Activated CD4-positive, alpha-beta memory T cell treated with anti-CD3 and anti-CD28 coated beads for 36 hours (primary cell): Measurements from ENCODE around the gene SND1. TPM values are rescaled to one million over a fixed set of nuclear protein-coding genes. Genes with fewer than 3 reads are reported as not detected.
"Not testable (repeated sequence)": the region's sequence is repeated elsewhere in the genome, so short reads cannot be mapped to it uniquely, and the experiment has no call there.

Experiments
- CTCF ChIA-PET: fragments of 350-600 bp; sonication (Branson Sonifier 250); formaldehyde crosslinking; loops from one replicate; lab custom pipeline; 2021; ENCODE audit warnings: antibody characterized with exemption, inconsistent platforms; lab: Charles Lee
- POLR2A ChIA-PET: fragments of 350-600 bp; sonication (Branson Sonifier 250); formaldehyde crosslinking; loops from one replicate; lab custom pipeline; 2021; ENCODE audit warnings: antibody characterized with exemption; lab: Charles Lee
- DNase-seq: peaks from one replicate; pipeline ENCODE4 v3.0.0-alpha.2; 2020
- H3K27ac Mint-ChIP-seq: one replicate; pipeline ENCODE4 v1.8.0; 2021; ENCODE audit warnings: mixed read lengths
- H3K27me3 Mint-ChIP-seq: one replicate; pipeline ENCODE4 v1.8.0; 2021; ENCODE audit warnings: mixed read lengths
- H3K36me3 Mint-ChIP-seq: one replicate; pipeline ENCODE4 v1.8.0; 2021; ENCODE audit warnings: mixed read lengths
- H3K4me1 Mint-ChIP-seq: one replicate; pipeline ENCODE4 v1.8.0; 2021; ENCODE audit warnings: low read depth, mixed read lengths
- H3K4me3 Mint-ChIP-seq: one replicate; pipeline ENCODE4 v1.8.0; 2021; ENCODE audit warnings: mild to moderate bottlenecking, mixed read lengths
- H3K9me3 Mint-ChIP-seq: one replicate; pipeline ENCODE4 v1.8.0; 2021; ENCODE audit warnings: mixed read lengths
- intact Hi-C: fragments of 100-400 bp; cut with micrococcal nuclease; formaldehyde crosslinking; loops from one replicate; pipeline ENCODE4 v1.15.1; 2023
- total RNA-seq, 2 experiments: library from RNA; stranded (reverse); gene quantifications; one replicate each; pipeline ENCODE4 v1.2.3, GENCODE V29; 2021

Gene SND1
- total RNA-seq, 2 experiments from 2014 or later, result 208 to 235 TPM

- Mint-ChIP-seq H3K4me1 (peaks cover 11% of the 10 kb centered on the region), H3K4me3 (no peak overlapping the region), H3K9me3 (peaks cover 10% of the 10 kb centered on the region), H3K36me3 (peaks cover 35% of the 10 kb centered on the region), H3K27ac (no peak overlapping the region), H3K27me3 (no peaks in the 10 kb centered on the region)
- ChIA-PET CTCF (no interaction called here), POLR2A (interaction anchor here (0.6 kb wide), 1 partner anchor 20 kb away, joined by 3 read pairs; no protein-coding TSS in a partner anchor)
- intact Hi-C loops, result no loop called here
- DNase-seq, result no peak
These were observed 307.8 kb downstream of the SND1 start for GRCh38 chr7:127959770-127960169.

GRCh38 chr7:127961786-127962453, 309.9 kb downstream of the SND1 start:
- Mint-ChIP-seq H3K27me3 (no peaks in the 10 kb centered on the region), H3K4me3 (no peak overlapping the region), H3K4me1 (peaks cover 11% of the 10 kb centered on the region), H3K36me3 (peaks cover 38% of the 10 kb centered on the region), H3K27ac (no peak overlapping the region), H3K9me3 (peaks cover 10% of the 10 kb centered on the region)
- ChIA-PET CTCF (no interaction called here), POLR2A (no interaction called here)
- intact Hi-C loops, result no loop called here
- no peak for DNase-seq

GRCh38 chr7:127962589-127963361, 310.8 kb downstream of the SND1 start:
- H3K27ac Mint-ChIP-seq, result no peak overlapping the region
- H3K9me3 Mint-ChIP-seq, result peaks cover 10% of the 10 kb centered on the region
- ChIA-PET POLR2A (no interaction called here), CTCF (no interaction called here)
- intact Hi-C loops, result no loop called here
- peaks cover 38% of the 10 kb centered on the region for H3K36me3 Mint-ChIP-seq
- peaks cover 11% of the 10 kb centered on the region for H3K4me1 Mint-ChIP-seq
- no peak overlapping the region for H3K4me3 Mint-ChIP-seq
- no peak for DNase-seq
- no peaks in the 10 kb centered on the region for H3K27me3 Mint-ChIP-seq

GRCh38 chr7:127963850-127964249, 311.9 kb downstream of the SND1 start:
- H3K4me1 Mint-ChIP-seq, result peaks cover 11% of the 10 kb centered on the region
- H3K9me3 Mint-ChIP-seq, DNase-seq, intact Hi-C loops, CTCF ChIA-PET, H3K27me3 Mint-ChIP-seq, H3K4me3 Mint-ChIP-seq, POLR2A ChIA-PET, H3K27ac Mint-ChIP-seq: not testable (repeated sequence)
- peaks cover 35% of the 10 kb centered on the region for H3K36me3 Mint-ChIP-seq

- POLR2A ChIA-PET, result interaction anchor here (0.6 kb wide), 1 partner anchor 21 kb away, joined by 3 read pairs; no protein-coding TSS in a partner anchor
- H3K4me3 Mint-ChIP-seq, result no peak overlapping the region
- intact Hi-C loops, result no loop called here
These were observed 315.3 kb downstream of the SND1 start for GRCh38 chr7:127967281-127967680.

GRCh38 chr7:127968547-127968946, 316.6 kb downstream of the SND1 start:
- H3K27ac Mint-ChIP-seq, result no peak overlapping the region
- ChIA-PET CTCF (no interaction called here), POLR2A (no interaction called here)
- intact Hi-C loops, result no loop called here
- H3K27me3 Mint-ChIP-seq, result no peaks in the 10 kb centered on the region
- H3K4me3 Mint-ChIP-seq, result no peak overlapping the region
- no peaks in the 10 kb centered on the region for H3K4me1 Mint-ChIP-seq
- no peaks in the 10 kb centered on the region for H3K9me3 Mint-ChIP-seq
- peaks cover 13% of the 10 kb centered on the region for H3K36me3 Mint-ChIP-seq
- DNase-seq, result no peak

More at GRCh38 chr7:127967281-127967680, 315.3 kb downstream of the SND1 start:
- peaks cover 8% of the 10 kb centered on the region for H3K9me3 Mint-ChIP-seq
- no peak for DNase-seq
- H3K27ac Mint-ChIP-seq, result no peak overlapping the region
- peaks cover 14% of the 10 kb centered on the region for H3K36me3 Mint-ChIP-seq
- CTCF ChIA-PET, result no interaction called here
- H3K4me1 Mint-ChIP-seq, result no peaks in the 10 kb centered on the region
- H3K27me3 Mint-ChIP-seq, result no peaks in the 10 kb centered on the region

- Mint-ChIP-seq H3K36me3 (peaks cover 57% of the 10 kb centered on the region), H3K9me3 (peaks cover 20% of the 10 kb centered on the region), H3K27me3 (no peaks in the 10 kb centered on the region), H3K4me1 (no peaks in the 10 kb centered on the region), H3K4me3 (no peak overlapping the region), H3K27ac (no peak overlapping the region)
- intact Hi-C loops, result no loop called here
- no peak for DNase-seq
- POLR2A ChIA-PET, result no interaction called here
- CTCF ChIA-PET, result no interaction called here
These were observed 321.8 kb downstream of the SND1 start for GRCh38 chr7:127973832-127974231.

- peaks cover 64% of the 10 kb centered on the region for H3K36me3 Mint-ChIP-seq
- intact Hi-C loops, result no loop called here
- no peak overlapping the region for H3K4me3 Mint-ChIP-seq
- H3K27me3 Mint-ChIP-seq, result no peaks in the 10 kb centered on the region
- no peak overlapping the region for H3K27ac Mint-ChIP-seq
- DNase-seq, result no peak
- POLR2A ChIA-PET, result no interaction called here
- CTCF ChIA-PET, result no interaction called here
- peaks cover 27% of the 10 kb centered on the region for H3K9me3 Mint-ChIP-seq
- no peaks in the 10 kb centered on the region for H3K4me1 Mint-ChIP-seq
These were observed 322.5 kb downstream of the SND1 start for GRCh38 chr7:127974446-127975035.

GRCh38 chr7:127976056-127976737, 324.2 kb downstream of the SND1 start:
- no peak for DNase-seq
- POLR2A ChIA-PET, result no interaction called here
- Mint-ChIP-seq H3K9me3 (peaks cover 28% of the 10 kb centered on the region), H3K4me1 (no peaks in the 10 kb centered on the region), H3K27ac (no peak overlapping the region), H3K36me3 (peaks cover 65% of the 10 kb centered on the region), H3K4me3 (no peak overlapping the region), H3K27me3 (no peaks in the 10 kb centered on the region)
- CTCF ChIA-PET, result no interaction called here
- intact Hi-C loops, result no loop called here

- no peak overlapping the region for H3K27ac Mint-ChIP-seq
- H3K4me1 Mint-ChIP-seq, result peaks cover 3% of the 10 kb centered on the region
- DNase-seq, result no peak
- H3K27me3 Mint-ChIP-seq, result no peaks in the 10 kb centered on the region
- H3K4me3 Mint-ChIP-seq, result no peak overlapping the region
- peaks cover 66% of the 10 kb centered on the region for H3K36me3 Mint-ChIP-seq
- intact Hi-C loops, result no loop called here
- POLR2A ChIA-PET, result no interaction called here
- CTCF ChIA-PET, result no interaction called here
- H3K9me3 Mint-ChIP-seq, result peaks cover 28% of the 10 kb centered on the region
These were observed 324.7 kb downstream of the SND1 start for GRCh38 chr7:127976738-127977120.

- Mint-ChIP-seq H3K4me3 (no peak overlapping the region), H3K27me3 (no peaks in the 10 kb centered on the region), H3K9me3 (peaks cover 28% of the 10 kb centered on the region), H3K36me3 (peaks cover 61% of the 10 kb centered on the region), H3K27ac (no peak overlapping the region), H3K4me1 (peaks cover 8% of the 10 kb centered on the region)
- intact Hi-C loops, result no loop called here
- DNase-seq, result no peak
- POLR2A ChIA-PET, result no interaction called here
- CTCF ChIA-PET, result no interaction called here
These were observed 326.4 kb downstream of the SND1 start for GRCh38 chr7:127978421-127978820.
